CD4-positive, alpha-beta T cell (primary cell): ENCODE data around the gene RPL23. TPM values are rescaled to one million over a fixed set of nuclear protein-coding genes. Genes with fewer than 3 reads are reported as not detected.

Experiments
- ATAC-seq: fragments of 200-7000 bp; cut with Tn5 transposase; one replicate; pipeline ENCODE4 v1.10.0; 2022; ENCODE audit warnings: mild to moderate bottlenecking; ENCODE audit not compliant: poor library complexity
- CTCF ChIA-PET: fragments of 350-600 bp; sonication (Branson Sonifier 250); formaldehyde crosslinking; loops from one replicate; lab custom pipeline; 2021; ENCODE audit warnings: antibody characterized with exemption, inconsistent platforms; lab: Charles Lee
- POLR2A ChIA-PET: fragments of 350-600 bp; sonication (Branson Sonifier 250); formaldehyde crosslinking; loops from one replicate; lab custom pipeline; 2021; ENCODE audit warnings: antibody characterized with exemption, inconsistent platforms; lab: Charles Lee
- DNase-seq, 14 experiments: peaks; one replicate each; pipeline ENCODE4 v3.0.0-alpha.2; 2013 to 2020; ENCODE audit warnings: mixed read lengths in 2 of 14
- H3K27ac ChIP-seq, 2 donors: one replicate each; pipeline versions ENCODE4 v1.5.1 to v1.7.0; 2013; ENCODE audit warnings: low read length in 2 of 2, low read depth in 1 of 2, mild to moderate bottlenecking in 1 of 2
- H3K27me3 ChIP-seq, 2 experiments: 1 replicate in 1 of 2; 2 replicates in 1 of 2; pipeline versions ENCODE4 v1.6.1 to v1.7.0; 2013; ENCODE audit warnings: low read length in 2 of 2, control low read depth in 1 of 2, mild to moderate bottlenecking in 1 of 2, moderate library complexity in 1 of 2; ENCODE audit not compliant: insufficient read depth in 2 of 2, control insufficient read depth in 1 of 2
- H3K36me3 ChIP-seq: one replicate; pipeline ENCODE4 v1.6.1; 2013; ENCODE audit warnings: low read length, control low read depth; ENCODE audit not compliant: insufficient read depth
- H3K4me1 ChIP-seq: one replicate; pipeline ENCODE4 v1.6.1; 2013; ENCODE audit warnings: low read length, control low read depth; ENCODE audit not compliant: insufficient read depth
- H3K4me3 ChIP-seq: one replicate; pipeline ENCODE4 v1.5.1; 2013; ENCODE audit warnings: mild to moderate bottlenecking, low read length, moderate library complexity
- H3K9me3 ChIP-seq, 2 experiments: 1 replicate in 1 of 2; 2 replicates in 1 of 2; pipeline versions ENCODE4 v1.6.1 to v1.7.0; 2013; ENCODE audit warnings: low read length in 2 of 2, mild to moderate bottlenecking in 2 of 2, control low read depth in 1 of 2, moderate library complexity in 1 of 2; ENCODE audit not compliant: control insufficient read depth in 1 of 2, insufficient read depth in 1 of 2
- H3K27ac Mint-ChIP-seq: one replicate; pipeline ENCODE4 v1.8.0; 2020; ENCODE audit warnings: mixed read lengths
- H3K27me3 Mint-ChIP-seq: one replicate; pipeline ENCODE4 v1.8.0; 2021; ENCODE audit warnings: mixed read lengths
- H3K36me3 Mint-ChIP-seq: one replicate; pipeline ENCODE4 v1.8.0; 2021; ENCODE audit warnings: low read depth, mixed read lengths
- H3K4me1 Mint-ChIP-seq: one replicate; pipeline ENCODE4 v1.8.0; 2021; ENCODE audit warnings: low read depth, mixed read lengths
- H3K4me3 Mint-ChIP-seq: one replicate; pipeline ENCODE4 v1.8.0; 2020; ENCODE audit warnings: mild to moderate bottlenecking, mixed read lengths
- H3K9me3 Mint-ChIP-seq: one replicate; pipeline ENCODE4 v1.8.0; 2020; ENCODE audit warnings: mixed read lengths
- intact Hi-C, 2 experiments: fragments of 100-400 bp; cut with DNase I in 1 of 2; cut with micrococcal nuclease in 1 of 2; formaldehyde crosslinking; loops; one replicate each; pipeline versions ENCODE4 v1.15.1 to v1.9.0; 2023 to 2025; cut with DNase I, micrococcal nuclease
- total RNA-seq, 174 experiments: library from RNA in 2 of 174; stranded (reverse) in 2 of 174; gene quantifications; one replicate each; pipeline ENCODE4 v1.2.3 and lab custom pipeline; 2021 to 2026
- TF ChIP-seq, protein P1 (sequence below): fragments of 200-600 bp; IDR thresholded peaks from one replicate; pipeline ENCODE4 v1.8.0; 2022; ENCODE audit warnings: antibody characterized with exemption, mild to moderate bottlenecking

Gene RPL23
- total RNA-seq, 2 experiments from 2014 or later: 2,293 to 2,296 TPM

DNA sequence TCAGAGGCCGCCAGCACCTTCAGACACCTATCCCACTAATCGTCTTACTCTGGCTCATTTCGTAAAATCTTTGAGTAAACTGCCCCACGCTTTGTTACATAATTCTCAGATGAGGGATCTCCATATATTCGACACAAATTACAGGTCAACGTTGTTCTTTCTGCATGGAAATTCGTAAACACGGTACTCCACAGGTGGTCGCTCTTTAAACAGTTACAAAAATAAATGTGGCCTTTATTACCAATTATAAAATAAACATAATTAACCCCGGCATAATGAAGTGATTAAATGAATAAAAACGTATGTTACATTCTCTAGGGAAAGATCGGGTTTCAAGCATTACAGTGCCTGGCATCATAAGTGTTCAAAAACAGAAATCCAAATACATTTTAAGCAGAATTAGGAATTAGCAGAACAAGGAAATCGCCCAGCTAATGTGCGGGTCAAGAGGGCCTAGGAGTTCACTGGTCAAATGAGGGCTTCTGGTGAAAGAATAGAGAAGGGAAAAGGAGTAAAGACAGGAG lies 53.2 kb downstream of the RPL23 start:
- Histone ChIP-seq H3K9me3 (no peaks in the 10 kb centered on the region), H3K4me3 (peak overlapping the region; percentile 65), H3K27ac (peak overlapping the region; percentile 48 to 77), H3K4me1 (peaks cover 26% of the 10 kb centered on the region), H3K36me3 (peaks cover 37% of the 10 kb centered on the region), H3K27me3 (no peaks in the 10 kb centered on the region)
- Mint-ChIP-seq H3K9me3 (no peaks in the 10 kb centered on the region), H3K27me3 (no peaks in the 10 kb centered on the region), H3K27ac (peak overlapping the region; percentile 85), H3K36me3 (peaks cover 63% of the 10 kb centered on the region), H3K4me3 (peak overlapping the region; percentile 85), H3K4me1 (peaks cover 42% of the 10 kb centered on the region)
- ChIA-PET POLR2A (interaction anchor here (2.0 to 2.9 kb wide), 2 partner anchors 25 to 53 kb away, joined by 9 to 14 read pairs; partner anchors contain the start of genes CWC25 and RPL23), CTCF (no interaction called here)
- ATAC-seq (no peak), DNase-seq (no peak)
- intact Hi-C loops: loop anchor here in 1 of 2 experiments (2.0 to 10.0 kb wide), 2 partner anchors 69 to 605 kb away; partner anchors contain the start of genes CISD3 and FBXL20
- TF ChIP-seq, protein P1, sequence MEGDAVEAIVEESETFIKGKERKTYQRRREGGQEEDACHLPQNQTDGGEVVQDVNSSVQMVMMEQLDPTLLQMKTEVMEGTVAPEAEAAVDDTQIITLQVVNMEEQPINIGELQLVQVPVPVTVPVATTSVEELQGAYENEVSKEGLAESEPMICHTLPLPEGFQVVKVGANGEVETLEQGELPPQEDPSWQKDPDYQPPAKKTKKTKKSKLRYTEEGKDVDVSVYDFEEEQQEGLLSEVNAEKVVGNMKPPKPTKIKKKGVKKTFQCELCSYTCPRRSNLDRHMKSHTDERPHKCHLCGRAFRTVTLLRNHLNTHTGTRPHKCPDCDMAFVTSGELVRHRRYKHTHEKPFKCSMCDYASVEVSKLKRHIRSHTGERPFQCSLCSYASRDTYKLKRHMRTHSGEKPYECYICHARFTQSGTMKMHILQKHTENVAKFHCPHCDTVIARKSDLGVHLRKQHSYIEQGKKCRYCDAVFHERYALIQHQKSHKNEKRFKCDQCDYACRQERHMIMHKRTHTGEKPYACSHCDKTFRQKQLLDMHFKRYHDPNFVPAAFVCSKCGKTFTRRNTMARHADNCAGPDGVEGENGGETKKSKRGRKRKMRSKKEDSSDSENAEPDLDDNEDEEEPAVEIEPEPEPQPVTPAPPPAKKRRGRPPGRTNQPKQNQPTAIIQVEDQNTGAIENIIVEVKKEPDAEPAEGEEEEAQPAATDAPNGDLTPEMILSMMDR: no peak

DNA sequence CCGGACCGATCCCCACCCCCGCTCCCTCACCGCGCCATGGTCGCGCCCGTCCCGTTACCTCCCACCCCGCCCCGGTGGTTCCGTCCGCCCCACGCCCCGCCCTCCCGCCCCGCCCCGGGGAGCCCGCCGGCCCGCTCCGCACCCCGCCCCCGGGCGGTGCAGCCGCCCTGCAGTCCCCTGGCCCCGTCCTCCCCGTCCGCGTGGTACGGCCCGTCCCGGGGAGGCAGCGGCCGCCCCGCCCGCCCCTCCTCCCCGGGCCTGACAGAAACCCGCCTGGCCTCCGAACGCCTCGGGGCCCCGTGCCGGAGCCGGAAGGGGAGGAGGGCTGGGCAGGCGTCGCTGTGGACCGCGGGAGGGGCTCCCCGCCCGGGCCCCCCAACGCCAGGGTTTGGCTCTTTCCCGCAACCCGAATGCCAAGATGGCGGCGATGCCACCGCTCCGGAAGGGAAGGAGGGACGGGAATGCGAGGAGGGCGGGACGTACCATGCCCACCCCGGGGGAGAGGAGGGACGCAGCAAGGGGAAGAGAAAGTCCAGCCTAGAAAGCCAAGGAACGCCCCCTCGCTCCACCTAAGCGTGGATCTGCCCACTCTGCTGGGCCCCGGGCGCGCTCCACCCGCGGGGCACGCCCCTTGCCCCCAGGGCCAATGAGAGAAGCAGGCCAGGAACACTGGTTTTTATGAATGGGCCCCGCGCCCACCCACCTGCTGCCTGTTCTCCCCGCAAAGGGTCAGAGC lies 53.9 kb downstream of the RPL23 start, which contains the start of gene PIP4K2B:
PIP4K2B (minus strand) TSS at position 56 of the 736 bp plus-strand sequence. CDS start 132 bp downstream, outside the sequence.
- Mint-ChIP-seq H3K27ac (peak within 1 kb of the TSS; percentile 90), H3K36me3 (peaks cover 64% of the 10 kb centered on the region), H3K9me3 (no peaks in the 10 kb centered on the region), H3K4me1 (peaks cover 44% of the 10 kb centered on the region), H3K27me3 (no peaks in the 10 kb centered on the region), H3K4me3 (peak within 1 kb of the TSS; percentile 92)
- peaks cover 32% of the 10 kb centered on the region for H3K36me3 ChIP-seq
- TF ChIP-seq, protein P1: no peak
- ChIA-PET POLR2A (interaction anchor here (0.6 to 2.9 kb wide), 10 partner anchors 12 to 1181 kb away, joined by 3 to 14 read pairs (median 4); partner anchors contain the start of genes CWC25, MLLT6, PLXDC1 and PSMD3), CTCF (no interaction called here)
- DNase-seq: peak; percentile 66 to 93 (median 77)
- no peaks in the 10 kb centered on the region for H3K27me3 ChIP-seq
- peak; percentile 69 for ATAC-seq
- H3K4me1 ChIP-seq: peaks cover 26% of the 10 kb centered on the region
- peak within 1 kb of the TSS; percentile 65 for H3K4me3 ChIP-seq
- no peaks in the 10 kb centered on the region for H3K9me3 ChIP-seq
- H3K27ac ChIP-seq: peak within 1 kb of the TSS; percentile 48 to 77
- intact Hi-C loops: loop anchor here in 1 of 2 experiments (1.0 to 10.0 kb wide), 5 partner anchors 26 to 605 kb away; partner anchors contain the start of genes CISD3, CWC25, FBXL20 and PSMB3
